ENCODE results near the gene COPS7A.

GRCh38 chr12:6699989-6700645 is 23.7 kb upstream of the COPS7A start:
- TF ChIP-seq ZNF274 (IDR thresholded peaks at IDR 0.05; ENCODE audit: low read depth, low read length) (no peak), YY1 (IDR thresholded peaks at IDR 0.05; ENCODE audit: insufficient read depth, insufficient read length) (no peak), SUZ12 (IDR thresholded peaks at IDR 0.05; ENCODE audit: extremely low read depth, insufficient read depth, insufficient read length) (no peak)
